Stimulated activated memory B cell treated with anti-CD40 and anti-IgM and Interleukin-4, amounts not matched to agents 10 μg/mL and 1 μg/mL and 100 μg/mL, for 72 hours (primary cell): ENCODE measurements around the gene KLC1.
A peak's percentile ranks its signal among the peaks of the same experiment; 100 is the strongest.

Source experiments
- ATAC-seq: fragments of 150-1000 bp; cut with Tn5 transposase; 2 replicates; pipeline ENCODE4 v1.10.0; 2021
- H3K27ac Mint-ChIP-seq: one replicate; pipeline ENCODE4 v1.8.0; 2022; ENCODE audit warnings: mild to moderate bottlenecking, mixed read lengths
- H3K27me3 Mint-ChIP-seq: one replicate; pipeline ENCODE4 v1.8.0; 2022; ENCODE audit warnings: mixed read lengths
- H3K36me3 Mint-ChIP-seq: one replicate; pipeline ENCODE4 v1.8.0; 2022; ENCODE audit warnings: mixed read lengths
- H3K4me1 Mint-ChIP-seq: one replicate; pipeline ENCODE4 v1.8.0; 2022; ENCODE audit warnings: mixed read lengths
- H3K4me3 Mint-ChIP-seq: one replicate; pipeline ENCODE4 v1.8.0; 2022; ENCODE audit warnings: mild to moderate bottlenecking, moderate library complexity, mixed read lengths
- H3K9me3 Mint-ChIP-seq: one replicate; pipeline ENCODE4 v1.8.0; 2022; ENCODE audit warnings: mixed read lengths

The KLC1 gene

DNA sequence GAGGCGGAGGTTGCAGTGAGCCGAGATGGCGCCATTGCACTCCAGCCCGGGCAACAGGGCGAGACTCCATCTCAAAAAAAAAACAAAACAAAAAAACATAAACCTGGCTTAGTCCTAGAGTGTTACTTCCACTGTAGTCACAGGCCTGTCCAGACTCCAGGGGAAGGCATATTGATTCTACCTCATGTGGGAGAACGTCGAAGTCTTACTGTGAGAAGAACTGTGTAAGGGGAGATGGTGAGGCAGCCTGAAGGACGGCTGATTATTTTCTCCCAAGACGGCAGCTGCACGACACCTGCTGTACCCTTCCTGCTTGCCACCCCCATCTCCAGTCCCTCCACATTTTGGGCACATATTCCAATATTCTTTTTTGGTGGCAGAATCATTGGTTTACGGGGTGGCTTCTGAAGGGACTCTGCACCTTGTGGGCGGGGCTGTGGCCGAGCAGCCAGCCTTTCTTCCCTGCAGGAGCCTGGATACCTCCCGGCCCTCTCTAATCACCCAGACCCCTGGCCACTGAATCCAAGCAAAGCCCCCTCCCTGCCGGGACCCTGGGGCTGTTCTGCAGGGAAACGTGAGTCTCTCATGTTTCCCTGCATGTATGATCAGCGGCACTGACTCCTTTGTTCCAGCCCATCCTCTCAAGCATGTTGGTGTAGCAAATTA lies 12.2 kb upstream of the KLC1 start:
- peaks cover 2% of the 10 kb centered on the region for H3K4me1 Mint-ChIP-seq
- H3K27me3 Mint-ChIP-seq = no peaks in the 10 kb centered on the region
- peaks cover under 1% of the 10 kb centered on the region for H3K36me3 Mint-ChIP-seq
- no peak for ATAC-seq
- no peak overlapping the region for H3K27ac Mint-ChIP-seq
- no peak overlapping the region for H3K4me3 Mint-ChIP-seq
- no peaks in the 10 kb centered on the region for H3K9me3 Mint-ChIP-seq

DNA sequence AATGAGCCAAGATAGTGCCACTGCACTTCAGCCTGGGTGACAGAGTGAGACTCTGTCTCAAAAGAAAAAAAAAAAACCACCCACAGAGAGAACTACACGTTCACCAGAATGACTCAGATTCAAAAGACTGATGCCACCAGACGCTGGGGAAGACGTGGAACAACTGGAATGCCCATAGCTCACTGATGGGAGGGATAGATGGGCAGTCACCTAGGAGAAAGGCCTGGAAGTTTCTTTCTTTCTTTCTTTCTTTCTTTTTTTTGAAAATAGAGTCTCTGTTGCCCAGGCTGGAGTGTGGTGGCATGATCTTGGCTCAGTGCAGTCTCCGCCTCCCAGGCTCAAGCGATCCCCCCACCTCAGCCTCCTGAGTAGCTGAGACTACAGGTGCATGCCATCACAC lies 10.0 kb upstream of the KLC1 start:
- ATAC-seq = no peak
- Mint-ChIP-seq H3K27me3 (no peaks in the 10 kb centered on the region), H3K4me3 (no peak overlapping the region), H3K9me3 (no peaks in the 10 kb centered on the region), H3K27ac (no peak overlapping the region), H3K36me3 (no peaks in the 10 kb centered on the region), H3K4me1 (peaks cover 20% of the 10 kb centered on the region)

DNA sequence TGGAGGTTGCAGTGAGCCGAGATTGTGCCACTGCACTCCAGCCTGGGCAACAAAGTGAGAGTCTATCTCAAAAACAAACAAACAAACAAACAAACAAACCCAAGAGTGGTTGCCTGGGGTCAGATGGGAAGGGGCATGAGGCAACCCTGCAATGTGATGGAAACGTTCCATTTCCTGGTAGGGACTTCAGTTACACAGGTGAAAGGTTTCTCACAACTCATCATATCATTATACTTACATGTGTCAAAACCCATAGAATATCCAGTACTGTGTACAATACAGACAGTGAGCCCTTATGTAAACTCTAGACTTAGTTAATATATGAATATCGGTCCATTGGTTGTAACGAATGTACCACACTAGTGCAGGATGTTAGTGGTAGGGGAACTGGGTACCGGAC lies 7.2 kb upstream of the KLC1 start:
- H3K4me3 Mint-ChIP-seq = peak overlapping the region; percentile 23
- H3K9me3 Mint-ChIP-seq = no peaks in the 10 kb centered on the region
- H3K4me1 Mint-ChIP-seq = peaks cover 47% of the 10 kb centered on the region
- no peaks in the 10 kb centered on the region for H3K27me3 Mint-ChIP-seq
- ATAC-seq = no peak
- H3K27ac Mint-ChIP-seq = no peak overlapping the region
- no peaks in the 10 kb centered on the region for H3K36me3 Mint-ChIP-seq

DNA sequence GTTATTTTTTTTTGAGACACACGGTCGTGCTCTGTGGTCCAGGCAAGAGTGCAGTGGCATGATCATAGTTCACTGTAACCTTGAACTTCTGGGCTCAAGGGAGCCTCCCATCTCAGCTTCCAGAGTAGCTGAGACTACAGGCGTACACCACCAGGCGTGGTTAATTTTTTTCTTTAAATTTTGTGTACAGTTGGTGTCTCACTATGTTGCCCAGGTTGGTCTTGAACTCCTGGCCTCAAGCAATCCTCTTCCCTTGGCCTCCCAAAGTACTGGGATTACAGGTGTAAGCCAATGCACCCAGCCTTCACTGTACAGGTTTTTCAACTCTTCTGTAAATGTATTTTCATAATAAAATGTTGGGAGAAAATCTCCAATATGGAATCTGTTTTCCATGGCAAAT lies 5.7 kb upstream of the KLC1 start:
- Mint-ChIP-seq H3K4me3 (no peak overlapping the region), H3K27ac (no peak overlapping the region), H3K9me3 (no peaks in the 10 kb centered on the region), H3K27me3 (no peaks in the 10 kb centered on the region), H3K36me3 (no peaks in the 10 kb centered on the region), H3K4me1 (peaks cover 62% of the 10 kb centered on the region)
- no peak for ATAC-seq

DNA sequence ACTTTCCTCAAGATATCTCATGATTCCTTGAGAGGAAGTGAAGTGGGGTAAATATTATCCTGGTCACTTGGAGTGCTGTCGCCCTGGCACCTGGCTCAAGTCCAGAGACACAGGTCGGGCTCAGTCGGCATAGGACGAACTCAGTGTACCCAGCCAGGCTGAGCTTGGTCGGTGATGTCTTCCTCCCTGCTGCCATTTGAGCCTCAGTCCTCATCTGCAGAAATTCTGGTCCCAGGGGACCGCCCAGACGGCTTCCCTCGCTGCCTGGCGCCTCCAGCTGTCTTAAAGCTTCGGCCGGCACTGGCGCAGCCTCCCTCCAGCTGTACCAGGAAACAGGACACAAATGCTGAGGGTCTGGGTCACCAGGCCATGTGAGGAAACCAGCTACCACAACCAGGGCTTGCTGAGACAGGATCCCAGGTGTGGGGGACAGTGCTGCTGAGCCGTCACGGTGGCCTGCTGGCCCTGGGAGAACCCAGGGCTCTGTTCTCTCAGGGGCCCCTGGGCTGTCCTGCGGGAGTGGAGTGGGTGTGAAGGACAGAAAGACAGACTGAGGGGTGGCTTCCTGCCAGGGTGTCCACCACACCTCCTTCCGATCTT lies 5.0 kb upstream of the KLC1 start:
- no peak for ATAC-seq
- Mint-ChIP-seq H3K27me3 (no peaks in the 10 kb centered on the region), H3K27ac (peak overlapping the region; percentile 35), H3K36me3 (no peaks in the 10 kb centered on the region), H3K9me3 (no peaks in the 10 kb centered on the region), H3K4me1 (peaks cover 64% of the 10 kb centered on the region), H3K4me3 (peak overlapping the region; percentile 38)

GRCh38 chr14:103624860-103625259 lies 4.2 kb upstream of the KLC1 start:
- H3K36me3 Mint-ChIP-seq = no peaks in the 10 kb centered on the region
- H3K27me3 Mint-ChIP-seq = no peaks in the 10 kb centered on the region
- H3K4me1 Mint-ChIP-seq = peaks cover 64% of the 10 kb centered on the region
- H3K9me3 Mint-ChIP-seq = no peaks in the 10 kb centered on the region
- ATAC-seq = no peak
- H3K27ac Mint-ChIP-seq = peak overlapping the region; percentile 35
- peak overlapping the region; percentile 38 for H3K4me3 Mint-ChIP-seq

DNA sequence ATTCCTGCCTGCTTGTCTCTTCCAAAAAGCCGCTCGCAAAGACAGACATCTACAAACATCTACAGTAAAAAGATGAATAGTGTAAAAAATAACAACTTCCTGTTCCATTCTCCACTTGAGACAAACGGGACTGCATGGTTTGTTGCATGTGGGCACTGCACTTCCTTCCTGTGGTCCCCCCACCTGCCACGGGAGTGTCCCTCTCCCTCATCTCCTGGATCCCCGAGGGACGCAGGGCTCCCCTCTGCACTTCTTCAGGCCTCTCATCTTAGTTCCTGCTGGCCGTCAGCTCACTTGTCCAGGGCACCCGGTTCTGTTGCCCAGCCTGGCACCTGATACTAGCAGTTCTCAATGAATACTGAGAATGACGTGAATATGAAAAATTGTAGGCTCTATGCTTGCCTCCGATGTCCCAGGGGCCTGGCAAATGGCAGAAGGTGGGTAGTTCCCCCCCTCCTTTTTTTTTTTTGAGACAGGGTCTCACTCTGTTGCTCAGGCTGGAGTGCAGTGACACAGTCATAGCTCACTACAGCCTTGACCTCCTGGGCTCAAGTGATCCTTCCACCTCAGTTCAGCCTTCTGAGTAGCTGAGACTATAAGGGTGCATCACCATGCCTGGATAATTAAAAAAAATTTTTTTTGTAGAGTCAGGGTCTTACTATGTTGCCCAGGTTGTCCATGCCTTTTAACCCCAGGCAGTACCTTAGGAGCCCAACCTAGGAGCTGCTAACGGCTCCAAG lies 3.5 kb upstream of the KLC1 start:
- Mint-ChIP-seq H3K4me1 (peaks cover 64% of the 10 kb centered on the region), H3K9me3 (no peaks in the 10 kb centered on the region), H3K27ac (no peak overlapping the region), H3K4me3 (peak overlapping the region; percentile 59), H3K27me3 (no peaks in the 10 kb centered on the region), H3K36me3 (no peaks in the 10 kb centered on the region)
- peak; percentile 51 for ATAC-seq

GRCh38 chr14:103626146-103626850 lies 2.7 kb upstream of the KLC1 start:
- Mint-ChIP-seq H3K27ac (peak overlapping the region; percentile 2), H3K4me3 (no peak overlapping the region), H3K4me1 (peaks cover 64% of the 10 kb centered on the region), H3K36me3 (no peaks in the 10 kb centered on the region), H3K9me3 (no peaks in the 10 kb centered on the region), H3K27me3 (no peaks in the 10 kb centered on the region)
- ATAC-seq = no peak

DNA sequence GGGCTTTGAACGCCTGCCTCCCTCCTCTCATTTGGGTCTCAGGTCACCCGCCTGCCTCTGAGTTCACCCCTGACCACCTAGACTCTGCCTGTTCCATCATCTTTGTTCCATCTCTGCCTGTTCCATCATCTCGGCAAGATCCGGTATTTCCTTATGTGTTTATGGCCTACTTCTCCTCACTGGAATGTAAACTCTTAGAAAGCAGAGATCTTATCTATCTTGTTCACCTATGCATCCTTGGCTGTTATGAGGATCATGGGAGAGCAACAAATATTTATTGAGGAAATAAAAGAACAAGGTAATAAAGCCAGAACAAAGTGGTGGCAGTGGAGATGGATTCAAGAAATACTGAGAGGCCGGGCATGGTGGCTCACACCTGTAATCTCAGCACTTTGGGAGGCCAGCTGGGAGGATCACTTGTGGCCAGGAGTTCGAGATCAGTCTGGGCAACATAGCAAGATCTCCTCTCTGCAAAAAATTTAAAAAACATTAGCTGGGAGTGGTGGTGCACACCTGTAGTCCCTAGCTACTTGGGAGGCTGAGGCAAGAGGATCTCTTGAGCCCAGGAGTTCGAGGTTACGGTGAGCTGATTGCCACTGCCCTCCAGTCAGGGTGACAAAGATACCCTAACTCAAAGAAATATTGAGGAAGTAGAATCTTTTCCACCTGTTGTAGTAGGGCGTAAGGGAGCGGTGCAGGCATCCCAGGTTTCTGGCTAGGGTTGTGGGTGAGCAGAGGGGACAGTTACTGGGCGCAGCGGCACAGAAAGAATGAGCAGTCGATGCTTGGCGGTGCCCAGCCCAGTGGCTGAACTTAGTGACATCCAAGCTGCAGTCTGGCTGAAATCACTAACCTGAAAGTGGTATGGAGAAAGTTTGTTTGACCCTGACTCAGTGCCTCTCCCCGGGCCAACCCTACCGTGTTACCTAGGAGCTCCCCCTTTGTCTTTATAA lies 1.7 kb upstream of the KLC1 start:
- H3K4me1 Mint-ChIP-seq = peaks cover 63% of the 10 kb centered on the region
- H3K4me3 Mint-ChIP-seq = peak overlapping the region; percentile 97
- ATAC-seq = no peak
- H3K27ac Mint-ChIP-seq = peak overlapping the region; percentile 94
- H3K36me3 Mint-ChIP-seq = no peaks in the 10 kb centered on the region
- no peaks in the 10 kb centered on the region for H3K27me3 Mint-ChIP-seq
- H3K9me3 Mint-ChIP-seq = no peaks in the 10 kb centered on the region

DNA sequence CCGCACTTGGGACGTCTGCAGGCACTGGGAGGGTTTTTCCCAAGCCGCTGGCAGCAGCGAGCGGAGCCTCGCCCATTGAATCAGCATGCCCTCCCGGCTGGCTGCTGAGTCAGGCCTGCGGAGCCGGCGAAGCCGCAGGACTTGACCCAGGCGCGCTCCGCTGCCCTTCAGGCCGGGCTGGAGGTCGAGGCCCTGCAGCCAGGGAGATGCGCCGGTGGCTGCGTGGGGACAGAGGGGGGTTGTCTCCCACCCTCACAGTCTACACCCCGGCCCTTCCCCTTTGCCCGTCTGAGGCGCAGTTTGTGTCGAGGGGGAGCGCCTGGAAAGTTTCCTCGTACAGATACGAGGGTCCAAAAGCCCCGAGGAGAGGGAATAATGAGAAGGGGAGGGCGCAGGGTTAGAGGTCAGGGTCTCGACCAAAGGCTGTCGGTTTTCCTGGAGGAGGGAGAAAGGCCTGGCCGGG lies 759 bp upstream of the KLC1 start:
- no peaks in the 10 kb centered on the region for H3K27me3 Mint-ChIP-seq
- H3K9me3 Mint-ChIP-seq = no peaks in the 10 kb centered on the region
- H3K4me3 Mint-ChIP-seq = peak overlapping the region; percentile 97
- peaks cover 66% of the 10 kb centered on the region for H3K4me1 Mint-ChIP-seq
- ATAC-seq = peak; percentile 21
- H3K27ac Mint-ChIP-seq = peak overlapping the region; percentile 94
- H3K36me3 Mint-ChIP-seq = peaks cover 6% of the 10 kb centered on the region

DNA sequence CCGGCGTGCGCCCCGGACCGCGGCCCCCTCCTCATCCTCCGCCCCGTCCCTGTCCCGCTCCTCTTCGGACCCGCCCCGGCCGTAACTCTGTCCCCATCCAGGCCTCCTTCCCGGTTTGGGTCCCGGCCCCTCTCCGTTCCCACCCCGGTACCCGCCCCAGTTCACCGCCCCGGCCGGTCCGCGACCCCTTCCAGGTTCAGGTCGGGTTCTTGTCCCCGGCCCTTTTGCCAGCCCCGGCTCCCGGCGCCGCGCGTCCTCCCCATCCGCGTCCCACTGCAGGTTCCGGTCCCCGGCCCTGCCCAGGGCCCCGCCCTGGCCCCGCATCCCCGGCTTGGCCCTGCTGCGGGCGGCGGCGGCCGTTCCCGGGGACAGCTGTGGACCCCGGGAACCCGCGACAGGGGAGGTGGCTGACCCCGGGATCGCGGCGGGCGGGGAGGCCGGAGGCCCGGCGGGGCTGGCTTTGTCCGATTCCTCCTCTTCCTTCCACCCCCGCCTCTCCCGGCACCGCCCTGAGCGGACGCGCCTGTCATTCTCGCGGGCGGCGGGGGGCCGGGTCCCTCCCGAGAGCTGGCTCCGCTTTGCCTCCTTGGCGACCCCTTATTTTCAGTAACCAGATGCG lies 601 bp downstream of the KLC1 start:
- peaks cover 12% of the 10 kb centered on the region for H3K36me3 Mint-ChIP-seq

DNA sequence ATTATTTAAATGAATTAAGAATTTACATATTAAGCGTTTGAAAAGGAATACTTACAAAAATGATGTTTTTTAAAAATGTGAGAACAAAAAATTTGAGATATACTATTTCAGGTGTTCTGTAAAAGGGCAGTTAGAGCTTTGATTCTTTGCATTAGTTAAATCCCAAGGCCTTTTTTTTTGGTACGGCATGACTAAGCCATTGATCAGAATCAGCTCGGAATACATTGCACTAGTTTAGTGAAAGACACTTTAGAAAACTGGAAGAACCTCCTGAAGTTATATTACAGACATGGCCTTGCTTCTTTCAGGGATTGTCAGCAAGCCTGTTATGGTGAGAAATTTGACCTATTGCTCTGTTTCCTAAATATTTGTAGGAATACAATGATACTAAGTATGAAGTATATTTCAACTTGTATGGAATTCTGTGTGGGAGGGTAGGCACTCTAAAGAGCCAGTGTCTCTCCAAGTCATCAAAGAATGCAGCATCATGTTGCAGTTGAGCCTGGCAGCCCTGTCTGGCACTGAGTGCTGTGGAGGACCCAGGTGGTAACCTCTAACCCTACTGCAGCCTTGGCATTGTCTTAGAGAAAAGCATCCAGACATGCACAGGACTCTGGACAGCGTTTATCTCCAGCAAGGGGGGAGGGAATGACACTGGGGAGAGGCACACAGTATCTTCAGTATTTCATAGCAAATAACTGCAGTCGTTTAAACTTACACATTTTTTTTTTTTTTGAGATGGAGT lies 1.5 kb downstream of the KLC1 start:
- no peak for ATAC-seq
- no peaks in the 10 kb centered on the region for H3K9me3 Mint-ChIP-seq
- peaks cover 12% of the 10 kb centered on the region for H3K36me3 Mint-ChIP-seq
- H3K27ac Mint-ChIP-seq = peak overlapping the region; percentile 94
- no peaks in the 10 kb centered on the region for H3K27me3 Mint-ChIP-seq
- peaks cover 64% of the 10 kb centered on the region for H3K4me1 Mint-ChIP-seq
- H3K4me3 Mint-ChIP-seq = peak overlapping the region; percentile 50

More for the DNA sequence above, 601 bp downstream of the KLC1 start:
- peak; percentile 65 for ATAC-seq
- Mint-ChIP-seq H3K27me3 (no peaks in the 10 kb centered on the region), H3K9me3 (no peaks in the 10 kb centered on the region), H3K4me3 (peak overlapping the region; percentile 97), H3K27ac (peak overlapping the region; percentile 94), H3K4me1 (peaks cover 66% of the 10 kb centered on the region)

DNA sequence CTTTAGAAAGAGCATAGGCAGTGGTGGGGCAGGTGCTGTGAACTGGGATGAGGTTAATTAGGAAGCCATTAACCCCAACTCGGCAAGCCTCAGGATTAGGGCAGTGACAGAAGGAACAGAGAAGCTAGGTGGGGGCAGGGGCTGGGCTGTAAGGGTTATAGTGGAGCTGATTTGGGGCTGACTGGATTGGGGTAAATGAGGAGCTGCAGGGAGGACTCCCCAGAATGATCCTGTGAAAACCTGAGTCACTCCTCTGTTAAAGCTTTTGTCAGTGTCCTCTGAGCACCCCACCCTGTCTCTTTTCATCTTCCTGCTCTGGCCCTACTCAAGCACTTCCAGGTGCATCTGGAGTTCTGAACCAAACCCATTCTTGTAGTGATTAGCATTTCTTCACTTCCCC lies 4.4 kb downstream of the KLC1 start:
- H3K36me3 Mint-ChIP-seq = peaks cover 20% of the 10 kb centered on the region
- H3K4me3 Mint-ChIP-seq = no peak overlapping the region
- no peak overlapping the region for H3K27ac Mint-ChIP-seq
- H3K27me3 Mint-ChIP-seq = no peaks in the 10 kb centered on the region
- peaks cover 54% of the 10 kb centered on the region for H3K4me1 Mint-ChIP-seq
- H3K9me3 Mint-ChIP-seq = no peaks in the 10 kb centered on the region
- ATAC-seq = no peak
